Ishikawa (cell line): ENCODE measurements around the gene NPC1L1.

Source experiments
- CREB1 ChIP-seq: IDR thresholded peaks from 2 replicates; pipeline ENCODE4 v1.6.1; 2012; ENCODE audit warnings: low read depth
- EGR1 ChIP-seq: IDR thresholded peaks from 2 replicates; pipeline ENCODE4 v1.6.1; 2012
- EP300 ChIP-seq: IDR thresholded peaks from 2 replicates; pipeline ENCODE4 v1.6.1; 2012; ENCODE audit warnings: borderline replicate concordance
- NFIC ChIP-seq: IDR thresholded peaks from 2 replicates; pipeline ENCODE4 v1.6.1; 2012
- RAD21 ChIP-seq: IDR thresholded peaks from 2 replicates; pipeline ENCODE4 v1.6.1; 2012; ENCODE audit warnings: low read depth
- REST ChIP-seq: IDR thresholded peaks from 2 replicates; pipeline ENCODE4 v1.6.1; 2012; ENCODE audit warnings: low read depth, mild to moderate bottlenecking
- TAF1 ChIP-seq: IDR thresholded peaks from 2 replicates; pipeline ENCODE4 v1.6.1; 2012; ENCODE audit warnings: low read depth, mild to moderate bottlenecking
- TEAD4 ChIP-seq: IDR thresholded peaks from 2 replicates; pipeline ENCODE4 v1.6.1; 2012
- YY1 ChIP-seq: IDR thresholded peaks from 2 replicates; pipeline ENCODE4 v1.6.1; 2012; ENCODE audit warnings: low read depth
- ZBTB7A ChIP-seq: IDR thresholded peaks from 2 replicates; pipeline ENCODE4 v1.6.1; 2012; ENCODE audit warnings: low read depth
- TF ChIP-seq, protein P1 (sequence below): IDR thresholded peaks from 2 replicates; pipeline ENCODE4 v1.6.1; 2012

- TF ChIP-seq CREB1 = no peak
- TF ChIP-seq EP300 = no peak
- TF ChIP-seq, protein P1, sequence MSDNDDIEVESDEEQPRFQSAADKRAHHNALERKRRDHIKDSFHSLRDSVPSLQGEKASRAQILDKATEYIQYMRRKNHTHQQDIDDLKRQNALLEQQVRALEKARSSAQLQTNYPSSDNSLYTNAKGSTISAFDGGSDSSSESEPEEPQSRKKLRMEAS = no peak
- TF ChIP-seq EGR1 = no peak
- no peak for TF ChIP-seq ZBTB7A
- TF ChIP-seq REST = no peak
- TF ChIP-seq RAD21 = no peak
- TF ChIP-seq TAF1 = no peak
- no peak for TF ChIP-seq TEAD4
- TF ChIP-seq YY1 = no peak
- TF ChIP-seq NFIC = no peak
Measured at GRCh38 chr7:44520574-44520973, 20.6 kb downstream of the NPC1L1 start.
